Uterus (tissue), 4 donors: Measurements from ENCODE around the gene MRE11. TPM values are rescaled to one million over a fixed set of nuclear protein-coding genes. Genes with fewer than 3 reads are reported as not detected.

ENCODE experiments used
- DNase-seq, 2 donors: peaks; one replicate each; pipeline ENCODE4 v3.0.0-alpha.2; 2019 to 2020
- H3K27ac ChIP-seq, 2 donors: fragments of 200-600 bp; sonication (generic); 1 replicate in 1 of 2; 2 replicates in 1 of 2; pipeline ENCODE4 v1.5.1; 2016 to 2018
- H3K27me3 ChIP-seq, 2 donors: fragments of 200-600 bp; sonication (generic); one replicate each; pipeline ENCODE4 v1.5.1; 2018 to 2019; ENCODE audit warnings: control low read depth in 1 of 2
- H3K36me3 ChIP-seq, 2 donors: fragments of 200-600 bp; sonication (generic); one replicate each; pipeline ENCODE4 v1.5.1; 2019; ENCODE audit warnings: control low read depth in 1 of 2
- H3K4me1 ChIP-seq, 2 donors: fragments of 200-600 bp; sonication (generic); one replicate each; pipeline ENCODE4 v1.5.1; 2018 to 2019; ENCODE audit warnings: control low read depth in 1 of 2
- H3K4me3 ChIP-seq, 2 donors: fragments of 200-600 bp; sonication (generic); 1 replicate in 1 of 2; 2 replicates in 1 of 2; pipeline ENCODE4 v1.5.1; 2018 to 2019; ENCODE audit warnings: mild to moderate bottlenecking in 1 of 2
- H3K9me3 ChIP-seq, 2 donors: fragments of 200-600 bp; sonication (generic); one replicate each; pipeline ENCODE4 v1.5.1; 2019; ENCODE audit warnings: control low read depth in 1 of 2
- POLR2A ChIP-seq, 2 donors: fragments of 450-650 bp; IDR thresholded peaks; one replicate each; pipeline ENCODE4 v1.6.1; 2016; ENCODE audit warnings: antibody characterized with exemption in 2 of 2, mild to moderate bottlenecking in 1 of 2, moderate library complexity in 1 of 2
- intact Hi-C: fragments of 100-400 bp; cut with DNase I; formaldehyde crosslinking; loops from one replicate; pipeline ENCODE4 v1.15.1; 2023; ENCODE audit warnings: low total_unique reads
- total RNA-seq, 4 donors: library from RNA; depleted of rRNA in 3 of 4; stranded (reverse); fragments of >200 nt in 3 of 4; gene quantifications; one replicate each; pipeline versions ENCODE4 v1.1.0 to v1.2.4, GENCODE V29; 2014 to 2023
- TF ChIP-seq, protein P1 (sequence below), 4 experiments: fragments of 200-600 bp in 2 of 4; fragments of 450-650 bp in 2 of 4; sonication (generic) in 2 of 4; IDR thresholded peaks; one replicate each; pipeline ENCODE4 v1.5.1; 2016 to 2019; ENCODE audit warnings: antibody characterized with exemption in 4 of 4, mild to moderate bottlenecking in 2 of 4, moderate library complexity in 1 of 4
- donor health status: DM: yes; HTN: yes; CAD: no.

MRE11 gene
- 10 to 100 TPM in 2 of 4 donors, 1 to 10 TPM in 2; 5.9 to 45.8 (median 16.9) TPM for total RNA-seq

DNA sequence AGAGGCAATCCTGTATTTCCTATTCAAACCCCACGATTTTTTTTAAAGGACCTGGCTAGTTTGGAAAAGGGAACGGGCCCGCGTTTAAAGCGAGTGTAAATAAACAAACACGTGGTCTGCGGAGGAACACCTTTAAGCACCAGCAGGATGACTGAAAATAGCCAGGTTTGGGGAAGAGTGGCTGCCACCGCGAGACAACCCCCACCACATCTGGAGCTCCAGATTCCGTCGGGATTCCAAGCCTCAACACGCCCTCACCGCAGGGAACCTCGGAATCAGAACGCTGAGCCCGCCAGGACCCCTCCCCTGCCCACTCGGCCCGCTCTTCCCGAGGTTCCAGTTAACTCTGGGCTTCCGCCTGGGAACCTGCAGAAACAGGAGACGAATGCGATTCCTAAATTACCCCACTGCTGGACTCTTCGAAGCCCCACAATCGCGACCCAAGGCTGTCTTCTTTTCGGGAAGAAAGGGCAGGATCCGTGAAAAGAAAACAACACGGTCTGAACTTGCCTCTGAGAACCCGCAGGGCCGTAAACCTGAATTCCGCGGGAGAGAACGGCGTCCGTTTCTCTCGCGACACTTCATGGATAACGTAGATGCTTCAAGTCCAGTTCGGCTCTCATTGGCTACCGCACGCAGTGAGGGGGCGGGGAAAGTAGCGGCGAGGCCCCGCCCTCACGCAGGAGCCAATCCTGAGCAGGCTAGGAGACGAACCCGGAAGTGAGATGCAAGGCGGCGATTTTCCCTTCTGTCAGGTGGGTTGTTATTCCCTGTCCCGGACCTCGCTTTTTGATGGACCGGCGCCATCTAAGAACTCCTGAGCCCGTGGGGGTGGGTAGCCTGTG is at the start of gene MRE11, which contains the start of gene ANKRD49:
Gene MRE11 (minus strand): TSS at position 564 of the 845 bp plus-strand sequence. CDS start 1,043 bp downstream, outside the sequence.
Gene ANKRD49 (plus strand): TSS at position 704 of the 845 bp plus-strand sequence. CDS start 2,710 bp downstream, outside the sequence.
- Histone ChIP-seq H3K36me3 (no peaks in the 10 kb centered on the region), H3K4me3 (peak within 1 kb of the TSS; percentile 76 to 81), H3K9me3 (no peaks in the 10 kb centered on the region), H3K27ac (peak within 1 kb of the TSS; percentile 81 to 88), H3K4me1 (peaks cover 0 to 6% of the 10 kb centered on the region in 2 donors), H3K27me3 (no peaks in the 10 kb centered on the region)
- intact Hi-C loops = no loop called here
- peak in 1 of 2 donors; percentile 67 for TF ChIP-seq POLR2A (IDR thresholded peaks at IDR 0.05)
- TF ChIP-seq, protein P1, sequence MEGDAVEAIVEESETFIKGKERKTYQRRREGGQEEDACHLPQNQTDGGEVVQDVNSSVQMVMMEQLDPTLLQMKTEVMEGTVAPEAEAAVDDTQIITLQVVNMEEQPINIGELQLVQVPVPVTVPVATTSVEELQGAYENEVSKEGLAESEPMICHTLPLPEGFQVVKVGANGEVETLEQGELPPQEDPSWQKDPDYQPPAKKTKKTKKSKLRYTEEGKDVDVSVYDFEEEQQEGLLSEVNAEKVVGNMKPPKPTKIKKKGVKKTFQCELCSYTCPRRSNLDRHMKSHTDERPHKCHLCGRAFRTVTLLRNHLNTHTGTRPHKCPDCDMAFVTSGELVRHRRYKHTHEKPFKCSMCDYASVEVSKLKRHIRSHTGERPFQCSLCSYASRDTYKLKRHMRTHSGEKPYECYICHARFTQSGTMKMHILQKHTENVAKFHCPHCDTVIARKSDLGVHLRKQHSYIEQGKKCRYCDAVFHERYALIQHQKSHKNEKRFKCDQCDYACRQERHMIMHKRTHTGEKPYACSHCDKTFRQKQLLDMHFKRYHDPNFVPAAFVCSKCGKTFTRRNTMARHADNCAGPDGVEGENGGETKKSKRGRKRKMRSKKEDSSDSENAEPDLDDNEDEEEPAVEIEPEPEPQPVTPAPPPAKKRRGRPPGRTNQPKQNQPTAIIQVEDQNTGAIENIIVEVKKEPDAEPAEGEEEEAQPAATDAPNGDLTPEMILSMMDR (IDR thresholded peaks at IDR 0.05) = no peak
- DNase-seq = peak; percentile 97

DNA sequence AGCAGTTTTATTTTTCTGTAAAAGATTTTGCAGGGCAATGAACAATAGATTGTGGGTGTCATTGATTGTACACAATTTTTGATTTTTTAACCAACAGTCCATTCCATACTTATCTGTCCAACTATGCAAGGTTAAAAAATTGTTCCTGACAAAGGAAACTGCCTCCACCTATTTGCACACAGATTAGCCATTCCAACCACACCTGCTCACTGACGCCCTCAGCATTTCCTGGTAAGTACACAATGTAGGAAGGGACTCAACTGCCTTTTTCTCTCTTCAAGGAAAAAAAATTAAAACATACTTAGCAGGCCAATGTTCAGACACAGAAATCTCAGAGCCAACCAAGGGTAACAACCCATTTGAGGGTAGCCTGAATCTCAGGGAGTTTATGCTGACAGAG is 45.8 kb upstream of the MRE11 start:
- intact Hi-C loops = no loop called here
- Histone ChIP-seq H3K27ac (no peak overlapping the region), H3K27me3 (no peaks in the 10 kb centered on the region), H3K36me3 (no peaks in the 10 kb centered on the region), H3K4me3 (no peak overlapping the region), H3K9me3 (no peaks in the 10 kb centered on the region), H3K4me1 (peaks cover 0 to 5% of the 10 kb centered on the region in 2 donors)
- TF ChIP-seq, protein P1 (IDR thresholded peaks at IDR 0.05) = no peak
- no peak for TF ChIP-seq POLR2A (IDR thresholded peaks at IDR 0.05)
- no peak for DNase-seq

DNA sequence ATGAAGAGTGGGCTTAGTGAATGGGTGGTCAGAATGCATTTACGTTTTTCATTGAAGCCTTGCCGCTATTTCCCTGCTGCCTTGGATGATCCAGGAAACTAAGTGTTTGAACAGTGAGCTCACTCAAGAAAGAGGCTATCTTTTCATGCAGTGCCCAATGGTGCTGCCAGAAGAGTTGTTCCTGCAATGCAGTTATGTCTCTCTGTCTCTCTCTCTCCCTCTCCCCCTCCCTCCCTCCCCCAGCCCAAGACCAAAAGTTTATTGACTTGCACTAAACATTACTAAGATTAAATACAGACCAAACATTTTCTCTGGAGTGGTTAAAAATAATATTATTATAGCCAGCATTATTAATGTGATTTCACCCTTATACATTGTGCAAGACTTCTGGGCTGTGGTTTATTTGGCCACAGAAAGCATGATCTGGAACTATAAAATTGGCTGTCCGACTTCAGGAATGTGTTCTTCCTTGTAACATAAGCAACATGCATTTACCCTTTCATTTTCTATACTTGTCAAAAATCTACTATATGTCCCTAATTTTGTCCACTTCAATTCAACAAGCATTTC is 43.5 kb upstream of the MRE11 start:
- H3K36me3 ChIP-seq = no peaks in the 10 kb centered on the region
- no peaks in the 10 kb centered on the region for H3K27me3 ChIP-seq
- H3K27ac ChIP-seq = no peak overlapping the region
- intact Hi-C loops = no loop called here
- DNase-seq = no peak
- H3K4me1 ChIP-seq = no peaks in the 10 kb centered on the region
- no peak overlapping the region for H3K4me3 ChIP-seq
- no peaks in the 10 kb centered on the region for H3K9me3 ChIP-seq
- no peak for TF ChIP-seq POLR2A (IDR thresholded peaks at IDR 0.05)
- TF ChIP-seq, protein P1 (IDR thresholded peaks at IDR 0.05) = no peak

DNA sequence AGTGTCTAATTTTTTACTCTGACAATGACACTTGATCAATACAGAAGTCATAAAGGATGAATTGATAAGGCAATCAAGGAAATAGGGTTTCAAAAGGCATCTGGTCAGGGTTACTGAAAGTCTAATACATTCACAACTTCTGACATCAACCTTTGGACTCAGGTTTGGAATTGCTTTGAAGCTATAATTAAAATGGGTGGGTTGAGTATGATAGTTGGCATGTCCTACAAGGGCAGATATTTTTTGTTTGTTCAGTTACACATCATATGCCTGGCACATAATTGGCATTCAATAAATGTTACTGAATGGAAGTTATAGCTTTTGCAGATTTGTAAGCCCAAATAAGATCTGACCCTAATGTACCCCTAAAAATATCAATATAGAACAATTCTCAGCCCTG is 42.7 kb upstream of the MRE11 start:
- no peak overlapping the region for H3K4me3 ChIP-seq
- H3K9me3 ChIP-seq = no peaks in the 10 kb centered on the region
- no peaks in the 10 kb centered on the region for H3K27me3 ChIP-seq
- DNase-seq = no peak
- no peaks in the 10 kb centered on the region for H3K36me3 ChIP-seq
- no peaks in the 10 kb centered on the region for H3K4me1 ChIP-seq
- TF ChIP-seq, protein P1 (IDR thresholded peaks at IDR 0.05) = no peak
- no peak for TF ChIP-seq POLR2A (IDR thresholded peaks at IDR 0.05)
- intact Hi-C loops = no loop called here
- no peak overlapping the region for H3K27ac ChIP-seq
